Gastroesophageal sphincter (tissue), 4 donors: ENCODE measurements around the gene XPNPEP3. TPM values are rescaled to one million over a fixed set of nuclear protein-coding genes. Genes with fewer than 3 reads are reported as not detected.
"Not testable (repeated sequence)": the region's sequence is repeated elsewhere in the genome, so short reads cannot be mapped to it uniquely, and the experiment has no call there.

Experiments used
- ATAC-seq: fragments of 150-250 bp; one replicate; pipeline ENCODE4 v1.9.1; 2016; ENCODE audit warnings: mild to moderate bottlenecking, moderate library complexity
- H3K27ac ChIP-seq, 4 donors: fragments of 200-600 bp; sonication (generic) in 3 of 4; 1 replicate in 3 of 4; 2 replicates in 1 of 4; pipeline ENCODE4 v1.5.1; 2016 to 2019
- H3K27me3 ChIP-seq: fragments of 200-600 bp; sonication (generic); one replicate; pipeline ENCODE4 v1.5.1; 2019
- H3K36me3 ChIP-seq, 2 donors: fragments of 200-600 bp; sonication (generic); one replicate each; pipeline ENCODE4 v1.5.1; 2019; ENCODE audit warnings: control low read depth in 1 of 2
- H3K4me1 ChIP-seq, 3 donors: fragments of 200-600 bp; sonication (generic); 1 replicate in 2 of 3; 2 replicates in 1 of 3; pipeline ENCODE4 v1.5.1; 2016 to 2019; ENCODE audit warnings: control low read depth in 2 of 3
- H3K4me3 ChIP-seq, 2 donors: fragments of 200-600 bp; sonication (generic); one replicate each; pipeline ENCODE4 v1.5.1; 2019; ENCODE audit warnings: mild to moderate bottlenecking in 1 of 2, moderate library complexity in 1 of 2
- H3K9me3 ChIP-seq, 3 donors: fragments of 200-600 bp; sonication (generic); one replicate each; pipeline ENCODE4 v1.5.1; 2017 to 2019; ENCODE audit warnings: control low read depth in 2 of 3
- CTCF ChIP-seq, 4 experiments: fragments of 200-600 bp in 2 of 4; fragments of 450-650 bp in 2 of 4; sonication (generic) in 1 of 4; IDR thresholded peaks; one replicate each; pipeline ENCODE4 v1.5.1; 2017 to 2019; ENCODE audit warnings: antibody characterized with exemption in 4 of 4, mild to moderate bottlenecking in 2 of 4, moderate library complexity in 2 of 4
- EP300 ChIP-seq: sonication (generic); formaldehyde crosslinking; IDR thresholded peaks from one replicate; pipeline ENCODE4 v1.6.1; 2017; ENCODE audit warnings: antibody characterized with exemption, mild to moderate bottlenecking
- POLR2A ChIP-seq, 2 donors: fragments of 450-650 bp; IDR thresholded peaks; one replicate each; pipeline ENCODE4 v1.6.1; 2017; ENCODE audit warnings: antibody characterized with exemption in 2 of 2, mild to moderate bottlenecking in 2 of 2, moderate library complexity in 1 of 2
- POLR2AphosphoS5 ChIP-seq: sonication (generic); formaldehyde crosslinking; IDR thresholded peaks from one replicate; pipeline ENCODE4 v1.6.1; 2017; ENCODE audit warnings: antibody characterized with exemption
- WGBS, 2 donors: methylation state at CpG; one replicate each; pipeline ENCODE4 v1.1.5; 2018; ENCODE audit warnings: low coverage in 1 of 2; 5-methylcytosine and 5-hydroxymethylcytosine counted together
- total RNA-seq, 4 donors: library from RNA; depleted of rRNA; stranded (reverse); fragments of >200 nt; gene quantifications; one replicate each; pipeline ENCODE4 v1.1.0, GENCODE V29; 2016

Gene XPNPEP3
- total RNA-seq, 4 donors from 2014 or later: 5.9 to 13.3 (median 10.4) TPM

DNA sequence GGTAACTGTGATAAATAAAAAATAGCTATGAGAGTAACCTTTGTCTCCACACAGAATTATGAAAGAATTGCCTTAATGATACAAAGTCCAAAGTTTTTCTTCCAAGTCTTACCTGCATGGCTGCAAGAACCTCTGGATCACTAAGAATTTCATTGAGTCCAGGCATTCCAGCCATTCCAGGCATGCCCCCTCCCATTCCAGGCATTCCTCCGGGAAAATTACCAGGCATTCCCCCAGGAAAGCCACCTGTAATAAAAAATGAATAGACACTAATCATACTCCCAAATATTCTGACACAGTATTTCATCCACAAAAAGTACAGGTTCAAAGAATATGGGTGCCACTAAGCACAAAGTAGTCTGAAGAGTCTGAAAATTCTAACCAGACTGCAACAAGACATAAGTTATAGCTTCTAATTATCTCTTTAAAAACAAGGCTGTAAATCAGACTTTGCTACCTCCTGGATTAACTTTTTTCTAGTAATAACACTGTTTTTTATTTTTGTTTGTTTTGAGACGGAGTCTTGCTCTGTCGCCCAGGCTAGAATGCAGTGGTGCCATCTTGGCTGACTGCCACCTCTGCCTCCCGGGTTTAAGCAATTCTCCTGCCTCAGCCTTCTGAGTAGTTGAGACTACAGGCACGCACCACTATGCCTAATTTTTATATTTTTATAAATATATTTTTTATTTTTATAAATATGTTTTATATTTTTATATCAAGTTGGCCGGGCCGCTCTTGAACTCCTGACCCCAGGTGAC lies 29.8 kb upstream of the XPNPEP3 start:
- ATAC-seq: no peak
- Histone ChIP-seq H3K36me3 (peaks cover 7 to 97% of the 10 kb centered on the region in 2 donors), H3K27ac (no peak overlapping the region), H3K4me3 (no peak overlapping the region), H3K9me3 (no peaks in the 10 kb centered on the region), H3K27me3 (no peaks in the 10 kb centered on the region), H3K4me1 (no peaks in the 10 kb centered on the region)
- no peak for TF ChIP-seq EP300
- TF ChIP-seq CTCF (IDR thresholded peaks at IDR 0.05): no peak
- 75 to 86% methylated on average over 7 of the region's 7 CpGs for WGBS, 2 donors

- Histone ChIP-seq H3K27ac (no peak overlapping the region), H3K4me3 (no peak overlapping the region), H3K4me1 (no peaks in the 10 kb centered on the region), H3K36me3 (peaks cover 7 to 99% of the 10 kb centered on the region in 2 donors), H3K27me3 (no peaks in the 10 kb centered on the region), H3K9me3 (no peaks in the 10 kb centered on the region)
- TF ChIP-seq EP300 (no peak), POLR2AphosphoS5 (no peak), POLR2A (IDR thresholded peaks at IDR 0.05) (no peak), CTCF (IDR thresholded peaks at IDR 0.05) (no peak)
- ATAC-seq: no peak
- 66 to 86% methylated on average over 6 of the region's 6 CpGs for WGBS, 2 donors
Observed at GRCh38 chr22:40829131-40829530, 27.8 kb upstream of the XPNPEP3 start.

DNA sequence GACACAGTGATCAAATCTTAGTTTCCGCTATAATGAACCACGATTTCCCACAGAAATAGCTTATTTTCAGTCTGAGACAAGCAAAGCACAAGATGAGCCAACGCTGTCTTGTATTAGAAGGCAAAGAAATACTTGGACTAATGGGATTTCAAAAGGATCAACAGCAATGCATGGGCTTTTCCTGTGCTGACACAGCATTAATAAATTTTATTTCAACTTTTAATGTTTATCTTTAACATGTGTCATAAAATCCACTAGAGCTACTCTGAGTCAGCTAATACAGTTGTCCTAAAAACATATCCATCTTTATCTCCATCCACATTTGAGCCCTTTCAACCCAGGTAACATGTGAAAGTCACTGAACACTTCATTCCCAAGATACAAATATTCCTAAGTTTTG lies 22.3 kb upstream of the XPNPEP3 start:
- no peak for ATAC-seq
- WGBS, 2 donors: 90 to 100% methylated on average over 2 to 3 of the region's 3 CpGs
- H3K4me1 ChIP-seq: no peaks in the 10 kb centered on the region
- no peak overlapping the region for H3K27ac ChIP-seq
- H3K36me3 ChIP-seq: peaks cover 10 to 100% of the 10 kb centered on the region in 2 donors
- H3K9me3 ChIP-seq: no peaks in the 10 kb centered on the region
- TF ChIP-seq EP300 (no peak), CTCF (IDR thresholded peaks at IDR 0.05) (no peak)
- H3K27me3 ChIP-seq: no peaks in the 10 kb centered on the region
- H3K4me3 ChIP-seq: no peak overlapping the region

DNA sequence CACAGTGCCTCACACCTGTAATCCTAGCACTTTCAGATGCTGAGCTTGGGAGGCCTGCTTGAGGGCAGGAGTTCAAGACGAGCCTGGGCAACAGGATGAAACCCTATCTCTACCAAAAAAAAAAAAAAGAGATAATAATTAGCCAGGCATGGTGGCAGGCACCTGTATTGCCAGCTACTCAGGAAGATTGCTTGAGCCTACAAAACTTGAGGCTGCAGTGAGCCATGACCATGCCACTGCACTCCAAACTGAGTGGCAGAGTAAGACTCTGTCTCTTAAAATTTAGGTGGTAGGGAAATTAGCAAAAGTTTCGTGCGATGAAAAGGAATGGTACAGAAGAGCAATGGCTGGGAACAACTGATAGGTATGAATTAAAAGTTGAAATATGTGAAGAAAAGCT lies 18.5 kb upstream of the XPNPEP3 start:
- Histone ChIP-seq H3K36me3 (peaks cover 11 to 86% of the 10 kb centered on the region in 2 donors), H3K27me3 (no peaks in the 10 kb centered on the region), H3K9me3 (no peaks in the 10 kb centered on the region), H3K27ac (no peak overlapping the region), H3K4me3 (no peak overlapping the region), H3K4me1 (peaks cover 0 to 20% (median 5%) of the 10 kb centered on the region in 3 donors)
- TF ChIP-seq POLR2AphosphoS5 (no peak), CTCF (IDR thresholded peaks at IDR 0.05) (no peak), EP300 (no peak), POLR2A (IDR thresholded peaks at IDR 0.05) (no peak)
- ATAC-seq: no peak
- WGBS, 2 donors: 82 to 100% methylated on average over 1 to 2 of the region's 3 CpGs

GRCh38 chr22:40844951-40845350 lies 12.0 kb upstream of the XPNPEP3 start:
- Histone ChIP-seq H3K27me3 (no peaks in the 10 kb centered on the region), H3K4me3 (no peak overlapping the region), H3K4me1 (peaks cover 0 to 27% (median 5%) of the 10 kb centered on the region in 3 donors), H3K9me3 (no peaks in the 10 kb centered on the region), H3K36me3 (peaks cover 4 to 84% of the 10 kb centered on the region in 2 donors), H3K27ac (no peak overlapping the region)
- WGBS, 2 donors: 85 to 89% methylated on average over 3 of the region's 3 CpGs
- TF ChIP-seq POLR2AphosphoS5 (no peak), CTCF (IDR thresholded peaks at IDR 0.05) (no peak)
- no peak for ATAC-seq

DNA sequence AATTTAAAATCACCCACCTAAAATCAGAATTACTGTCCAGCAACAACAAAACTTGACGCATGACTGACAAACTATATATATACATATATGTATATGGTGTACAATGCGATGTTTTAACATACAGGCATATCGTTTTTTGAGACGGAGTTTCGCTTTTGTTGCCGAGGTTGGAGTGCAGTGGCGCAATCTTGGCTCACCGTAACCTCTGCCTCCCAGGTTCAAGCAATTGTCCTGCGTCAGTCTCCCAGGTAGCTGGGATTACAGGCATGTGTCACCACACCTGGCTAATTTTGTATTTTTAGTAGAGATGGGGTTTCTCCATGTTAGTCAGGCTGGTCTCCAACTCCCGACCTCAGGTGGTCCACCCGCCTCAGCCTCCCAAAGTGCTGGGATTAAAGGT lies 11.1 kb upstream of the XPNPEP3 start:
- H3K27ac ChIP-seq, H3K27me3 ChIP-seq, H3K4me3 ChIP-seq, ATAC-seq, H3K9me3 ChIP-seq: not testable (repeated sequence)
- H3K4me1 ChIP-seq: peaks cover 0 to 35% (median 5%) of the 10 kb centered on the region in 3 donors
- 82 to 94% methylated on average over 9 to 11 of the region's 11 CpGs for WGBS, 2 donors
- H3K36me3 ChIP-seq: peaks cover 4 to 83% of the 10 kb centered on the region in 2 donors
